HCEC 1CT (cell line): ENCODE results near the gene ATP8B3.

Experiments
- DNase-seq: peaks from one replicate; pipeline ENCODE4 v3.0.0-alpha.2; 2017

The ATP8B3 gene

GRCh38 chr19:1734321-1734966 lies 77.6 kb downstream of the ATP8B3 start:
- DNase-seq, result no peak
